HUES6 (cell line): ENCODE results near the gene RAE1.

ENCODE experiments used
- H3K27ac ChIP-seq: 2 replicates; pipeline ENCODE4 v1.7.0; 2013; ENCODE audit warnings: low read depth, mild to moderate bottlenecking, low read length, inconsistent platforms
- H3K27me3 ChIP-seq: 2 replicates; pipeline ENCODE4 v1.6.1; 2013; ENCODE audit warnings: low read length; ENCODE audit not compliant: control insufficient read depth, insufficient read depth
- H3K36me3 ChIP-seq: 2 replicates; pipeline ENCODE4 v1.6.1; 2013; ENCODE audit warnings: low read length; ENCODE audit not compliant: control insufficient read depth, insufficient read depth
- H3K4me1 ChIP-seq: 2 replicates; pipeline ENCODE4 v1.6.1; 2013; ENCODE audit warnings: low read length; ENCODE audit not compliant: control insufficient read depth, insufficient read depth
- H3K4me3 ChIP-seq: 2 replicates; pipeline ENCODE4 v1.5.1; 2013; ENCODE audit warnings: low read depth, low read length
- H3K9ac ChIP-seq: one replicate; pipeline ENCODE4 v1.6.1; 2013; ENCODE audit warnings: mild to moderate bottlenecking, low read length
- H3K9me3 ChIP-seq: 2 replicates; pipeline ENCODE4 v1.6.1; 2013; ENCODE audit warnings: low read depth, low read length; ENCODE audit not compliant: control insufficient read depth, insufficient read depth

RAE1 gene

GRCh38 chr20:57351042-57351783 is at the start of gene RAE1:
RAE1 (plus strand) TSS chr20:57351255; CDS start chr20:57354039, 2,784 bp downstream.
- H3K9me3 ChIP-seq = no peaks in the 10 kb centered on the region
- H3K4me3 ChIP-seq = peak within 1 kb of the TSS; percentile 100
- 0 out of 2 replicates have a peak, but pooled peaks cover 6% of the 10 kb centered on the region for H3K4me1 ChIP-seq
- H3K27me3 ChIP-seq = no peaks in the 10 kb centered on the region
- peak within 1 kb of the TSS; percentile 96 for H3K27ac ChIP-seq
- H3K9ac ChIP-seq = peak within 1 kb of the TSS; percentile 87
- no peaks in the 10 kb centered on the region; the same call in none of the 2 replicates for H3K36me3 ChIP-seq

GRCh38 chr20:57306747-57307146 is 44.3 kb upstream of the RAE1 start:
- H3K36me3 ChIP-seq = no peaks in the 10 kb centered on the region
- no peak overlapping the region for H3K4me3 ChIP-seq
- no peak overlapping the region for H3K27ac ChIP-seq
- no peaks in the 10 kb centered on the region for H3K27me3 ChIP-seq
- no peaks in the 10 kb centered on the region for H3K9me3 ChIP-seq
- H3K4me1 ChIP-seq = no peaks in the 10 kb centered on the region
- no peak overlapping the region for H3K9ac ChIP-seq

GRCh38 chr20:57308451-57309271 is 42.4 kb upstream of the RAE1 start:
- Histone ChIP-seq H3K36me3 (no peaks in the 10 kb centered on the region), H3K27me3 (peaks cover 4% of the 10 kb centered on the region; the same call in 1 of the 2 replicates), H3K4me1 (no peaks in the 10 kb centered on the region), H3K9ac (no peak overlapping the region), H3K9me3 (no peaks in the 10 kb centered on the region), H3K4me3 (no peak overlapping the region), H3K27ac (no peak overlapping the region)

GRCh38 chr20:57309544-57310115 is 41.4 kb upstream of the RAE1 start:
- peaks cover 4% of the 10 kb centered on the region; the same call in 1 of the 2 replicates for H3K27me3 ChIP-seq

GRCh38 chr20:57310821-57311514 is 40.1 kb upstream of the RAE1 start:
- Histone ChIP-seq H3K9me3 (no peaks in the 10 kb centered on the region), H3K4me3 (no peak overlapping the region), H3K27ac (no peak overlapping the region), H3K27me3 (peaks cover 4% of the 10 kb centered on the region; the same call in 1 of the 2 replicates), H3K36me3 (no peaks in the 10 kb centered on the region), H3K9ac (no peak overlapping the region), H3K4me1 (no peaks in the 10 kb centered on the region)

More at GRCh38 chr20:57309544-57310115, 41.4 kb upstream of the RAE1 start:
- Histone ChIP-seq H3K4me3 (no peak overlapping the region), H3K36me3 (no peaks in the 10 kb centered on the region), H3K4me1 (no peaks in the 10 kb centered on the region), H3K27ac (no peak overlapping the region), H3K9ac (no peak overlapping the region), H3K9me3 (no peaks in the 10 kb centered on the region)

GRCh38 chr20:57312138-57312537 is 38.9 kb upstream of the RAE1 start:
- no peaks in the 10 kb centered on the region for H3K4me1 ChIP-seq
- H3K27ac ChIP-seq = no peak overlapping the region
- peaks cover 4% of the 10 kb centered on the region; the same call in 1 of the 2 replicates for H3K27me3 ChIP-seq
- no peaks in the 10 kb centered on the region for H3K36me3 ChIP-seq
- H3K9me3 ChIP-seq = no peaks in the 10 kb centered on the region
- H3K9ac ChIP-seq = no peak overlapping the region
- H3K4me3 ChIP-seq = no peak overlapping the region

- Histone ChIP-seq H3K27ac (no peak overlapping the region), H3K4me1 (peaks cover 3% of the 10 kb centered on the region; the same call in 1 of the 2 replicates), H3K27me3 (peaks cover 4% of the 10 kb centered on the region; the same call in 1 of the 2 replicates), H3K9ac (no peak overlapping the region), H3K36me3 (no peaks in the 10 kb centered on the region), H3K4me3 (no peak overlapping the region), H3K9me3 (no peaks in the 10 kb centered on the region)
These were observed 37.8 kb upstream of the RAE1 start for GRCh38 chr20:57313230-57313629.

GRCh38 chr20:57313951-57314350 is 37.1 kb upstream of the RAE1 start:
- H3K9me3 ChIP-seq = no peaks in the 10 kb centered on the region
- H3K36me3 ChIP-seq = no peaks in the 10 kb centered on the region
- H3K9ac ChIP-seq = no peak overlapping the region
- H3K4me1 ChIP-seq = peaks cover 3% of the 10 kb centered on the region; the same call in 1 of the 2 replicates
- peaks cover 4% of the 10 kb centered on the region; the same call in 1 of the 2 replicates for H3K27me3 ChIP-seq
- H3K27ac ChIP-seq = no peak overlapping the region
- H3K4me3 ChIP-seq = no peak overlapping the region

GRCh38 chr20:57315083-57315975 is 35.7 kb upstream of the RAE1 start:
- Histone ChIP-seq H3K4me3 (no peak overlapping the region), H3K27me3 (peaks cover 4% of the 10 kb centered on the region; the same call in 1 of the 2 replicates), H3K27ac (no peak overlapping the region), H3K9me3 (no peaks in the 10 kb centered on the region), H3K36me3 (no peaks in the 10 kb centered on the region), H3K4me1 (peaks cover 3% of the 10 kb centered on the region; the same call in 1 of the 2 replicates), H3K9ac (no peak overlapping the region)
